ENCODE measurements around the gene POMT2. TPM values are rescaled to one million over a fixed set of nuclear protein-coding genes. Genes with fewer than 3 reads are reported as not detected.

The POMT2 gene
- total and polyA plus RNA-seq, 12 donors, result 14.0 to 52.3 (median 41.7) TPM

DNA sequence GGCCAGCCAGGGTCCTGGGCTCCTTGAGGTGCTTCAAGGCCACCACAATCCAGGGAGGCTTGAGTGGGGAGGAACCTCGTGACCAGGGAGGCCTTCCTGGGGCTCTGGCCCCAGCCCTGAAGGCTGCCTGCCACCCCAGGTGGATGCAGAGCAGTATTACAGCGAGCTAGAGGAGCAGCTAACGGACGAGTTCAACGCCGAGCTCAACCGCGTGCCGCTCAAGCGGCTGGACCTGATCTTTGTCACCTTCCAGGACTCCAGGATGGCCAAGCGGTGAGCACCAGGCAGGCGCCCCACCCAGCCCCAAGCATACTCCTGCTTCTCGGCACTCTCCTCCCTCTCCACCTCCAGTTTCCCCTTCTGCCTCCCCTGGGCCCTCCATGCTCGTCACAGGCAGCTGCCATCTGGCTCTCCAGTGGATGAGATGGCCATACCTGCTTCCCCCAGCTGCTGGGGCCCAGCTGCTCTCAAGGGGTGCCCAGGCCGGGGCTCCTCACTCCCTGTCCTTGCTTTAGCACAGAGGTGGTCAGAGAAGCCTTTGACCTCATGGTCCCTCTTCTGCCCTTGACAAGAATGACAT lies 80.3 kb downstream of the POMT2 start:
- no peak for TF ChIP-seq POLR2A (IDR thresholded peaks at IDR 0.05)
- TF ChIP-seq, protein P1, sequence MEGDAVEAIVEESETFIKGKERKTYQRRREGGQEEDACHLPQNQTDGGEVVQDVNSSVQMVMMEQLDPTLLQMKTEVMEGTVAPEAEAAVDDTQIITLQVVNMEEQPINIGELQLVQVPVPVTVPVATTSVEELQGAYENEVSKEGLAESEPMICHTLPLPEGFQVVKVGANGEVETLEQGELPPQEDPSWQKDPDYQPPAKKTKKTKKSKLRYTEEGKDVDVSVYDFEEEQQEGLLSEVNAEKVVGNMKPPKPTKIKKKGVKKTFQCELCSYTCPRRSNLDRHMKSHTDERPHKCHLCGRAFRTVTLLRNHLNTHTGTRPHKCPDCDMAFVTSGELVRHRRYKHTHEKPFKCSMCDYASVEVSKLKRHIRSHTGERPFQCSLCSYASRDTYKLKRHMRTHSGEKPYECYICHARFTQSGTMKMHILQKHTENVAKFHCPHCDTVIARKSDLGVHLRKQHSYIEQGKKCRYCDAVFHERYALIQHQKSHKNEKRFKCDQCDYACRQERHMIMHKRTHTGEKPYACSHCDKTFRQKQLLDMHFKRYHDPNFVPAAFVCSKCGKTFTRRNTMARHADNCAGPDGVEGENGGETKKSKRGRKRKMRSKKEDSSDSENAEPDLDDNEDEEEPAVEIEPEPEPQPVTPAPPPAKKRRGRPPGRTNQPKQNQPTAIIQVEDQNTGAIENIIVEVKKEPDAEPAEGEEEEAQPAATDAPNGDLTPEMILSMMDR (IDR thresholded peaks at IDR 0.05), result no peak
- DNase-seq, result no peak
- no peak overlapping the region for H3K27ac ChIP-seq
- intact Hi-C loops (cut with DNase I), result no loop called here
- H3K36me3 ChIP-seq (replicated peaks in 1 of 2), result no peaks in the 10 kb centered on the region
- no peaks in the 10 kb centered on the region for H3K4me1 ChIP-seq (replicated peaks in 1 of 2)
- H3K4me3 ChIP-seq, result no peak overlapping the region
- H3K9me3 ChIP-seq (replicated peaks in 1 of 3), result no peaks in the 10 kb centered on the region
- WGBS, 4 donors, result 67 to 92% (median 86%) methylated on average over 1 to 15 of the region's 15 CpGs
- H3K27me3 ChIP-seq, result no peaks in the 10 kb centered on the region

DNA sequence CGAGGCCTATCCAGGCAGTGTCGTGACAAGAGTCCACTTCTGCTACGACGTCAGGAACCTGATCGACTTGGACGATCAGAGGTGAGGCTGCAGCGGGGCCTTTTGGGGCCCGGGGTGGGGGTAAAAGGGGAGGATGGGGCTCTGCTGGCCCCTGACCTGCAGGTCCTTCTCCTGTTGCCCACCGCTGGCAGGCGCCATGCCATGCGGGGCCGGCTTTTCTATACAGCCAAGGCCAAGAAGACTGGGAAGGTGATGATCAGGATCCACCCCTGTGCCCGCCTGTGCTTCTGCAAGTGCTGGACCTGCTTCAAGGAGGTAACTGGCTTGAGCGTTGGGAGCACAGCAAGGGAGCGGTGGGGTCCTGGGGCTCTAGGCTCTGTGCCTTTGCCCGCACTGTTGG lies 81.3 kb downstream of the POMT2 start:
- intact Hi-C loops (cut with DNase I), result no loop called here
- no peaks in the 10 kb centered on the region for H3K36me3 ChIP-seq (replicated peaks in 1 of 2)
- no peak for DNase-seq
- no peaks in the 10 kb centered on the region for H3K27me3 ChIP-seq
- no peaks in the 10 kb centered on the region for H3K9me3 ChIP-seq (replicated peaks in 1 of 3)
- H3K4me1 ChIP-seq (replicated peaks in 1 of 2), result no peaks in the 10 kb centered on the region
- TF ChIP-seq, protein P1 (IDR thresholded peaks at IDR 0.05), result no peak
- TF ChIP-seq POLR2A (IDR thresholded peaks at IDR 0.05), result no peak
- H3K27ac ChIP-seq, result no peak overlapping the region
- 91 to 100% (median 96%) methylated on average over 4 to 16 of the region's 16 CpGs for WGBS, 4 donors
- H3K4me3 ChIP-seq, result no peak overlapping the region

DNA sequence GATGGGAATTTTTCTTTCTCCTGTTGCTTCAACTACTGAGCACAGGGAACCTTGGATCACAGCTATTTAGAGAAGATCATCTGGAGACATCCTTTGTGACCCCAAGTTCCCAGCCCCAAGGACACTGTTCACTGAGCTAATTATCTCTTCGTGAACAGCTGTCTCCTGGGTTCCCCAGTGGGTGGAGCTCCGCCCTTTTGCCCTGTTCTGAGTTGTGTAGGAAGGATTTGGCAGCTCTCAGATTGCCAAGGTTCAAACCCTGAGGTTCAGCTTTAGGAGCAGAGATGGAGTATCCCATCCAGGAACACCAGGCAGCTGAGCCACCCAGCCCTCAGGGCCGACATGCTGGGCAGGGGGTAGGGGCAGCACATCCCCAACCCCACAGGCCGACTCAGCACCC lies 81.7 kb downstream of the POMT2 start:
- TF ChIP-seq, protein P1 (IDR thresholded peaks at IDR 0.05), result no peak
- no peak for TF ChIP-seq POLR2A (IDR thresholded peaks at IDR 0.05)
- H3K4me3 ChIP-seq, result no peak overlapping the region
- H3K36me3 ChIP-seq (replicated peaks in 1 of 2), result no peaks in the 10 kb centered on the region
- no peak overlapping the region for H3K27ac ChIP-seq
- 51 to 79% (median 59%) methylated on average over 4 of the region's 4 CpGs for WGBS, 4 donors
- intact Hi-C loops (cut with DNase I), result no loop called here
- H3K9me3 ChIP-seq (replicated peaks in 1 of 3), result no peaks in the 10 kb centered on the region
- no peaks in the 10 kb centered on the region for H3K4me1 ChIP-seq (replicated peaks in 1 of 2)
- no peak for DNase-seq
- H3K27me3 ChIP-seq, result no peaks in the 10 kb centered on the region

DNA sequence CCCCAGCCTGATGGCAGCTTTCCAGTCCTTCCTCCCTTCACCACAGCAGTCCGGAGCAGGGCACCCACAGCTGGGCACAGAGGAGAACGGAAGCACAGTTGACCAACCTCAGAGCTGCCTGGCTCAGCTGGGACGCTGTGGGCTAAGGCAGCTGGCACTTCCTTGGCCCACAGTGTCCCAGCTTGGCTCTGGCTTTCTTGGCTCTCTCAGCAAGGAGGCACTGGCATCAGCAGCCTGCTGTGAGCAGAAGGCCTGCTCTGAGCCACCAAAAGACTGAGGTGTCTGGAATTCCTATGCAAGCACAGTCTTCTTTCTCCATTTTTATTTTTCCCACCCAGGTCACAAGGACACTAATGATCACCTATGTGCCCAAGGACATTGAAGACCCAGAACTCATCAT lies 82.3 kb downstream of the POMT2 start:
- Histone ChIP-seq H3K9me3 (replicated peaks in 1 of 3) (no peaks in the 10 kb centered on the region), H3K4me1 (replicated peaks in 1 of 2) (no peaks in the 10 kb centered on the region), H3K27ac (no peak overlapping the region), H3K36me3 (replicated peaks in 1 of 2) (no peaks in the 10 kb centered on the region), H3K4me3 (no peak overlapping the region), H3K27me3 (no peaks in the 10 kb centered on the region)
- no peak for DNase-seq
- no peak for TF ChIP-seq POLR2A (IDR thresholded peaks at IDR 0.05)
- TF ChIP-seq, protein P1 (IDR thresholded peaks at IDR 0.05), result no peak
- 80 to 100% (median 85%) methylated on average over 1 to 3 of the region's 3 CpGs for whole genome bisulfite sequencing, 4 donors
- intact Hi-C loops (cut with DNase I), result no loop called here
